Astrocyte (in vitro differentiated cells and primary cell): ENCODE results near the gene LYSMD3. TPM values are rescaled to one million over a fixed set of nuclear protein-coding genes. Genes with fewer than 3 reads are reported as not detected.

Experiments used
- DNase-seq: peaks from one replicate; pipeline ENCODE4 v3.0.0-alpha.2; 2010; ENCODE audit warnings: low read depth
- FAIRE-seq: peaks from 2 replicates; lab custom pipeline; 2011; peaks lifted over from hg19 to GRCh38; lab: Jason Lieb, UNC
- H2AFZ ChIP-seq: 2 replicates; pipeline ENCODE4 v1.6.0; 2012; ENCODE audit warnings: low read depth, low read length, inconsistent platforms
- H3K27ac ChIP-seq: 2 replicates; pipeline ENCODE4 v1.5.1; 2011; ENCODE audit warnings: low read depth, low read length, inconsistent platforms
- H3K27me3 ChIP-seq: 2 replicates; pipeline ENCODE4 v1.6.0; 2011; ENCODE audit warnings: low read length, inconsistent platforms; ENCODE audit not compliant: insufficient read depth
- H3K36me3 ChIP-seq: 2 replicates; pipeline ENCODE4 v1.5.1; 2011; ENCODE audit warnings: low read length, inconsistent platforms; ENCODE audit not compliant: insufficient read depth
- H3K4me1 ChIP-seq: 2 replicates; pipeline ENCODE4 v1.5.1; 2011; ENCODE audit warnings: low read length, inconsistent platforms; ENCODE audit not compliant: insufficient read depth
- H3K4me2 ChIP-seq: 2 replicates; pipeline ENCODE4 v1.6.0; 2012; ENCODE audit warnings: low read length, inconsistent platforms
- H3K4me3 ChIP-seq: 2 replicates; pipeline ENCODE4 v1.5.1; 2011; ENCODE audit warnings: low read depth, mild to moderate bottlenecking, low read length, inconsistent platforms; ENCODE audit not compliant: insufficient read depth
- H3K79me2 ChIP-seq: 2 replicates; pipeline ENCODE4 v1.6.0; 2012; ENCODE audit warnings: mild to moderate bottlenecking, low read length, inconsistent platforms; ENCODE audit not compliant: insufficient read depth
- H3K9ac ChIP-seq: 2 replicates; pipeline ENCODE4 v1.6.0; 2012; ENCODE audit warnings: mild to moderate bottlenecking, low read length, inconsistent platforms
- H3K9me3 ChIP-seq: 2 replicates; pipeline ENCODE4 v1.5.1; 2012; ENCODE audit warnings: low read depth, mild to moderate bottlenecking, low read length, inconsistent platforms; ENCODE audit not compliant: insufficient read depth
- H4K20me1 ChIP-seq: 2 replicates; pipeline ENCODE4 v1.6.0; 2012; ENCODE audit warnings: low read length, inconsistent platforms; ENCODE audit not compliant: insufficient read depth
- H3K27ac Mint-ChIP-seq: one replicate; pipeline ENCODE4 v1.8.0; 2021; ENCODE audit warnings: mild to moderate bottlenecking, mixed read lengths; ENCODE audit not compliant: unreplicated experiment
- H3K27me3 Mint-ChIP-seq: one replicate; pipeline ENCODE4 v1.8.0; 2021; ENCODE audit warnings: low read depth, mixed read lengths; ENCODE audit not compliant: unreplicated experiment
- H3K36me3 Mint-ChIP-seq: one replicate; pipeline ENCODE4 v1.8.0; 2021; ENCODE audit warnings: low read depth, mixed read lengths; ENCODE audit not compliant: unreplicated experiment
- H3K4me1 Mint-ChIP-seq: one replicate; pipeline ENCODE4 v1.8.0; 2021; ENCODE audit warnings: low read depth, mixed read lengths; ENCODE audit not compliant: unreplicated experiment
- H3K4me3 Mint-ChIP-seq: one replicate; pipeline ENCODE4 v1.8.0; 2021; ENCODE audit warnings: mild to moderate bottlenecking, moderate library complexity, mixed read lengths; ENCODE audit not compliant: unreplicated experiment
- H3K9me3 Mint-ChIP-seq: one replicate; pipeline ENCODE4 v1.8.0; 2021; ENCODE audit warnings: mild to moderate bottlenecking, mixed read lengths; ENCODE audit not compliant: unreplicated experiment
- CTCF ChIP-seq: IDR thresholded peaks from 2 replicates; pipeline ENCODE4 v1.5.1; 2011; ENCODE audit warnings: low read depth, mild to moderate bottlenecking, inconsistent platforms, low read length, moderate library complexity; ENCODE audit not compliant: insufficient read depth
- EZH2 ChIP-seq: IDR thresholded peaks from 2 replicates; pipeline ENCODE4 v1.6.1; 2012; ENCODE audit warnings: mild to moderate bottlenecking, low read length, inconsistent platforms; ENCODE audit not compliant: insufficient read depth
- total RNA-seq: library from RNA; stranded (reverse); gene quantifications from 2 replicates; pipeline ENCODE4 v1.2.1, GENCODE V29; 2021

LYSMD3 gene
- total RNA-seq, 1 donor from 2014 or later: 26.9 TPM

- peaks cover 11% of the 10 kb centered on the region for H4K20me1 ChIP-seq
- H2AFZ ChIP-seq: peak overlapping the region; percentile 99
- DNase-seq (peak; percentile 73), FAIRE-seq (no peak)
- peak overlapping the region; percentile 97 for H3K4me2 ChIP-seq
- Mint-ChIP-seq H3K4me3 (peak overlapping the region; percentile 98), H3K27ac (peak overlapping the region; percentile 97), H3K9me3 (no peaks in the 10 kb centered on the region), H3K27me3 (no peaks in the 10 kb centered on the region), H3K36me3 (peaks cover 4% of the 10 kb centered on the region), H3K4me1 (peaks cover 9% of the 10 kb centered on the region)
- H3K4me3 ChIP-seq: peak overlapping the region; percentile 97
- peak overlapping the region; percentile 99 for H3K9ac ChIP-seq
- peaks cover 39% of the 10 kb centered on the region for H3K79me2 ChIP-seq
- peak overlapping the region; percentile 93 for H3K27ac ChIP-seq
- H3K4me1 ChIP-seq: peaks cover 12% of the 10 kb centered on the region
- no peaks in the 10 kb centered on the region for H3K9me3 ChIP-seq
- no peak for TF ChIP-seq EZH2
- peak; percentile 62 for TF ChIP-seq CTCF
- H3K36me3 ChIP-seq: peaks cover 1% of the 10 kb centered on the region
- peaks cover 2% of the 10 kb centered on the region for H3K27me3 ChIP-seq
Observed at GRCh38 chr5:90529939-90530677, 724 bp upstream of the LYSMD3 start.

GRCh38 chr5:90528601-90529193 is 687 bp downstream of the LYSMD3 start:
- Histone ChIP-seq H3K4me3 (peak overlapping the region; percentile 97), H2AFZ (peak overlapping the region; percentile 93), H3K27me3 (peaks cover 2% of the 10 kb centered on the region), H3K4me2 (peak overlapping the region; percentile 97), H3K4me1 (peaks cover 12% of the 10 kb centered on the region), H3K9ac (peak overlapping the region; percentile 99), H3K36me3 (peaks cover 3% of the 10 kb centered on the region), H3K9me3 (no peaks in the 10 kb centered on the region), H3K79me2 (peaks cover 43% of the 10 kb centered on the region), H4K20me1 (peaks cover 11% of the 10 kb centered on the region), H3K27ac (peak overlapping the region; percentile 93)
- no peak for TF ChIP-seq CTCF
- no peak for TF ChIP-seq EZH2
- FAIRE-seq (no peak), DNase-seq (peak; percentile 25)
- Mint-ChIP-seq H3K9me3 (no peaks in the 10 kb centered on the region), H3K4me1 (peaks cover 9% of the 10 kb centered on the region), H3K36me3 (peaks cover 6% of the 10 kb centered on the region), H3K27me3 (no peaks in the 10 kb centered on the region), H3K4me3 (peak overlapping the region; percentile 98), H3K27ac (peak overlapping the region; percentile 95)

- no peaks in the 10 kb centered on the region for H3K27me3 Mint-ChIP-seq
- peak overlapping the region; percentile 2 for H3K27ac Mint-ChIP-seq
- Histone ChIP-seq H3K9me3 (no peaks in the 10 kb centered on the region), H4K20me1 (peaks cover 14% of the 10 kb centered on the region), H3K27ac (peak overlapping the region; percentile 14), H3K4me2 (peak overlapping the region; percentile 13), H3K36me3 (peaks cover 22% of the 10 kb centered on the region), H3K27me3 (no peaks in the 10 kb centered on the region), H3K79me2 (no peaks in the 10 kb centered on the region), H3K4me1 (peaks cover 4% of the 10 kb centered on the region), H3K4me3 (no peak overlapping the region), H3K9ac (no peak overlapping the region), H2AFZ (no peak overlapping the region)
- H3K36me3 Mint-ChIP-seq: peaks cover 16% of the 10 kb centered on the region
- FAIRE-seq: no peak
- DNase-seq: no peak
- H3K9me3 Mint-ChIP-seq: no peaks in the 10 kb centered on the region
- no peak overlapping the region for H3K4me3 Mint-ChIP-seq
- H3K4me1 Mint-ChIP-seq: peaks cover 10% of the 10 kb centered on the region
- no peak for TF ChIP-seq EZH2
- TF ChIP-seq CTCF: no peak
Observed at GRCh38 chr5:90519081-90519480, 10.3 kb downstream of the LYSMD3 start.
